ENCODE data around the gene KIF26B.
"Not testable (repeated sequence)": the region's sequence is repeated elsewhere in the genome, so short reads cannot be mapped to it uniquely, and the experiment has no call there.

KIF26B gene

DNA sequence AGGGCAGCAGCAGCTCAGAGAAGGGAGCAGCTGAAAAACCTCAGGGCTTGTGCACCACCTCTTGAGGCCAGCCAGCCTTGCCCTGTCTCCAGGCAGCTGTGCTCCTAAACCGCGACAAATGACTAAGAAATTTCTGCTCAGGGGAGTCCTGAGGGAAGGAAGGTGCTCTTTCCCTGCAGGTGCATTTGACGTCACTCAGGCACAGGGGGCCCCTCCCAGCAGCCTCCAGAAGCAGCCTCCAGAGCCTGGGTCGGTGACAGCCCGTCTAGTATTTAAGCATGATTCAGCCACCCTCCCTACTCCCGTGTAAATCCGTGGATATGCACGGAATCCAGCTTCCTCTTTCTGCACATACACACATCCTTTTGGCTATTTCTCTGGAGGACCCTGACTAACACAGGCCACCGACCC lies 560.5 kb downstream of the KIF26B start:
- DNase-seq (ENCODE audit: low read depth in 2 of 3, low spot score in 1 of 3) = no peak

DNA sequence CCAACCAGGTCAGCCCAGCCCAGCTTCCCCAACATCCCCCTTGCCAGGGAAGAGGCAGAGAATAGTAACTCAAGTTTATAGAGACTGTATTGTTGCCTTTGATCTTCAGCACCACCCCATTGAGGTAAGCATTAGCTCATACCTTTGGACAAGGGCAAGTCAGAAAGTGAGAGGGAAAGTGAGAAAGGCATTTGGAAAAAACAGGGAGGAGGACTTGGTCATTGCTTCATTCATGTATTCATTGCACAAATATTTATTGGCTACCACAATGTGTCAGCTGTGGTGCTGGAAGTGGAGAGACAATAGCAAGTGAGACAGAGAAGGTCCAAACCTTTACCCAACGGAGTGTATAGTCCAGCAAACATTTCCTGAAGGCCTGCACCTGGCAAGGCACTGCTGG lies 561.2 kb downstream of the KIF26B start:
- DNase-seq (ENCODE audit: low read depth in 2 of 3, low spot score in 1 of 3) = no peak

GRCh38 chr1:245716561-245716960 lies 561.8 kb downstream of the KIF26B start:
- no peak for DNase-seq (ENCODE audit: low read depth in 2 of 3, low spot score in 1 of 3)

GRCh38 chr1:245717611-245718010 lies 562.8 kb downstream of the KIF26B start:
- no peak for DNase-seq (ENCODE audit: low read depth in 2 of 3, low spot score in 1 of 3)

GRCh38 chr1:245718123-245718522 lies 563.3 kb downstream of the KIF26B start:
- no peak for DNase-seq (ENCODE audit: low read depth in 2 of 3, low spot score in 1 of 3)

GRCh38 chr1:245718951-245719350 lies 564.2 kb downstream of the KIF26B start:
- DNase-seq (ENCODE audit: low read depth in 2 of 3, low spot score in 1 of 3) = no peak

- no peak for DNase-seq (ENCODE audit: low read depth in 2 of 3, low spot score in 1 of 3)
Observed at GRCh38 chr1:245721488-245721887, 566.7 kb downstream of the KIF26B start.

GRCh38 chr1:245728035-245728434 lies 573.2 kb downstream of the KIF26B start:
- DNase-seq (ENCODE audit: low read depth in 2 of 3, low spot score in 1 of 3) = not testable (repeated sequence)

GRCh38 chr1:245730801-245731200 lies 576.0 kb downstream of the KIF26B start:
- no peak for DNase-seq (ENCODE audit: low read depth in 2 of 3, low spot score in 1 of 3)

DNA sequence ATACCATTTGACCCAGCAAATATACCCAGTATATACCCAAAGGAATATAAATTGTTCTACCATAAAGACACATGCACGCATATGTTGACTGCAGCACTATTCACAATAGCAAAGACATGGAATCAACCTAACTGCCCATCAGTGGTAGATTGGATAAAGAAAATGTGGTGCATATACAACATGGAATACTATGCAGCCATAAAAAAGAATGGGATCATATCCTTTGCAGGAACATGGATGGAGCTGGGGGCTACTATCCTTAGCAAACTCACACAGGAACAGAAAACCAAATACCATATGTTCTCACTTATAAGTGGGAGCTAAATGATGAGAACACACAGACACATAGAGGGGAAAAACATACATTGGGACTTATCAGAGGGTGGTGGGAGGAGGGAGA lies 585.6 kb downstream of the KIF26B start:
- not testable (repeated sequence) for DNase-seq (ENCODE audit: low read depth in 2 of 3, low spot score in 1 of 3)

- DNase-seq (ENCODE audit: low read depth in 2 of 3, low spot score in 1 of 3) = no peak
Observed at GRCh38 chr1:245742896-245743295, 588.1 kb downstream of the KIF26B start.

GRCh38 chr1:245748240-245748639 lies 593.5 kb downstream of the KIF26B start:
- DNase-seq (ENCODE audit: low read depth in 2 of 3, low spot score in 1 of 3) = no peak

DNA sequence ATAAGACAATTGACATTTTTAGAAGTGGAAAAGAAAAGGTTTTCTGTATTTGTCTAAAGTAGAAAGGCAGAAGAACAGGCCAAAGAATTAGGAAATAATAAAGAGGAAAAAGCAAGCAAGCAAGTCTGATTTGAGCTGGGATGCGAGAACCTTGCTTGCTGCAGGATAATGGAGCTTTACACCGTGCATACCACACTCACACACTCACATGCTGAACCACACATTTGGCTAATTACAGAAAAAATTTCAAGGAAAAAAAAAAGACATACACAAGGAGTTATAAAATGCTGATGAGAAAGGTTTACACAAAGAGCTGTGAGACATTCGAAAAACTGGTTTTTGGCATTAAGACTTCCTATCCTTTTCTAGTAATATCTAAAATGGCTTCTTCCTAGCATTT lies 593.9 kb downstream of the KIF26B start:
- no peak for DNase-seq (ENCODE audit: low read depth in 2 of 3, low spot score in 1 of 3)

DNA sequence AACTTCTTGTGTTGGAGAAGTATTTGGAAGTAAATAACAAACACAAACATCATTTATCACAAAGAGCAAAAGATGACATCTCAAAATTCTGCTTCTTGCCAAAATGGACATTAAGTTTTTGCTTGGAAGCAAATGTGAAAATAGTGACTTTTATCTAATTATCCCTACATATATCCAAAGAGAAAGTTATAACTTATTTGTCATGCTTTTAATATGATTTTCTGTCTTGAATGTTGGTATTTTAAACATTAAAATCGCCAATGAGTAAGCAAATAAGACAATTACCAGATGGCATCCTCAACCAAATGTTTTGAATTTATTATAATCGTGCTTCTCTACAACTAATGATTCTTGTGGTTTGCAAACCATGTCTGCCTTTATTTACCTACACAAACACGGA lies 594.3 kb downstream of the KIF26B start:
- DNase-seq (ENCODE audit: low read depth in 2 of 3, low spot score in 1 of 3) = no peak

- DNase-seq (ENCODE audit: low read depth in 2 of 3, low spot score in 1 of 3) = no peak
Observed at GRCh38 chr1:245750261-245750660, 595.5 kb downstream of the KIF26B start.

DNA sequence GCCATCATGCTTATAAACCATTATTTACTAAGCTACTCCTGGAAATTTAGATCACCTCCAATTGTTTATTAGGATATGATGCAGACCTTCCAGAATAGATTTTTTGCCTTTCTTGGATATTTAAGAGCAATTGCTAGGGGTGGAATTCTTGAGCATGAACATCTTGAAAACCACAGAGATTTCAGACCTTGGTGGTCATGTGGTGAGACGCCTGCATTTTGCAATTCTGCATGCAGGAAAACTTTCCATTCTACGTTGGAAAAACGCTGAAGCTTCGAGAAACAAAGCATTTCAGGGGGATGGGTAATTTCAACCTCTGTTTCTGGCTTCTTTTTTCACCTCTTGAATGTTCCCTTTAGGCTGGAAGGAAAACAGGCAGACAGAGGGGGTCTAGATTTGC lies 596.3 kb downstream of the KIF26B start:
- DNase-seq (ENCODE audit: low read depth in 2 of 3, low spot score in 1 of 3) = no peak

- DNase-seq (ENCODE audit: low read depth in 2 of 3, low spot score in 1 of 3) = no peak
Observed at GRCh38 chr1:245751726-245752470, 597.1 kb downstream of the KIF26B start.

DNA sequence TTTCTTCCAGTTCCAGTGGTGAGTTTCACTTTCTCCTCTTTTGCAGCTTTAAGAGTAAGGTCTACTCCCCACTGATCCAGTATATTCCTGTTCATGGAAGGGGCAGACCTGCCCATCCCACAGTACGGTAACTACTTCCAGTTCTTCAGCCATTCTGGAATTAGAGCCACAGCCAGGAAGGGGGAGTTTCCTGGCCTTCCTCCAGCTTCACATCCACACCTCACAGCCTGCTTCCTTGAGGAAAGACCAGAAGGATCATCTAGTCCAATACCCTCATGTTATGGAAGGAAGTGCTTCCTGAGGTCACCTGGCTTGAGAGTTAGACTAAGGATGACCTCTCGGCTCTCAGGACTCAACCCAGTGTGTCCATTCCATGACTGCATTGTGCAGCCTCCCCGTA lies 597.8 kb downstream of the KIF26B start:
- DNase-seq (ENCODE audit: low read depth in 2 of 3, low spot score in 1 of 3) = no peak

- no peak for DNase-seq (ENCODE audit: low read depth in 2 of 3, low spot score in 1 of 3)
Observed at GRCh38 chr1:245753807-245754206, 599.0 kb downstream of the KIF26B start.

- no peak for DNase-seq (ENCODE audit: low read depth in 2 of 3, low spot score in 1 of 3)
Observed at GRCh38 chr1:245754463-245754961, 599.7 kb downstream of the KIF26B start.
